Stimulated activated memory B cell treated with anti-CD40 and anti-IgM and Interleukin-4, amounts not matched to agents 10 μg/mL and 1 μg/mL and 100 μg/mL, for 72 hours (primary cell): Measurements from ENCODE around the gene SLC45A3.
"Not testable (repeated sequence)": the region's sequence is repeated elsewhere in the genome, so short reads cannot be mapped to it uniquely, and the experiment has no call there.

ENCODE experiments used
- ATAC-seq: fragments of 150-1000 bp; cut with Tn5 transposase; 2 replicates; pipeline ENCODE4 v1.10.0; 2021
- H3K27ac Mint-ChIP-seq: one replicate; pipeline ENCODE4 v1.8.0; 2022; ENCODE audit warnings: mild to moderate bottlenecking, mixed read lengths
- H3K27me3 Mint-ChIP-seq: one replicate; pipeline ENCODE4 v1.8.0; 2022; ENCODE audit warnings: mixed read lengths
- H3K36me3 Mint-ChIP-seq: one replicate; pipeline ENCODE4 v1.8.0; 2022; ENCODE audit warnings: mixed read lengths
- H3K4me1 Mint-ChIP-seq: one replicate; pipeline ENCODE4 v1.8.0; 2022; ENCODE audit warnings: mixed read lengths
- H3K4me3 Mint-ChIP-seq: one replicate; pipeline ENCODE4 v1.8.0; 2022; ENCODE audit warnings: mild to moderate bottlenecking, moderate library complexity, mixed read lengths
- H3K9me3 Mint-ChIP-seq: one replicate; pipeline ENCODE4 v1.8.0; 2022; ENCODE audit warnings: mixed read lengths

SLC45A3 gene

DNA sequence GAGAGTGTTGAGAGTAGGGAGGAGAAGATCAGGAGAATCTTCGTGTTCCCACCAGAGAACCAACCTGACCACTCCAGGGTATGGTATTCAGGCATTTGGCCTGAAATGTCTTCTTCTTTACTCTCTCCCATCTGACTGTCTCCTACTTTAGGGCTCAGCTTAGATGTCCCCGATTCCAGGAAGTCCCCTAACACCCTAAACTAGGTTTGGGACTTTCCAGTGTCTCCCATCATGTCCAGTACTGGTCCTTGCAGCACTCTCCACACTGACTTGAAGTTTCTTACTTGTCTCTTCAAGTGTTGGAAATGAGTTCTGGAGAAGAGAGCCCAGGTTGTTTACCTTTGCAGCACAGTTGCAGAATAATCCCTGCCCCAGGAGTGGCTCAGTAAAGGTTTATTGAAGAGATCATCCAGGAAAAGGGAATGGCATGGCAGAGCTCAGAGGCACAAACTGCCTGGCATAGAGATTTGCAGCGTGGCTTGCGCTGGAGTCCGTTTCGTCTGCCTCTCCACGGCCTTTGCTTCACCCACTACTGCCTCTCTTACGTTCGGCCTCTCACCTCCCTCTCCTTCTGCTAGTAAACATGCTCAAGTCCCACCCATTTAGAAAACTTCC is 42.3 kb downstream of the SLC45A3 start:
- Mint-ChIP-seq H3K36me3 (no peaks in the 10 kb centered on the region), H3K4me1 (no peaks in the 10 kb centered on the region), H3K4me3 (no peak overlapping the region), H3K27me3 (no peaks in the 10 kb centered on the region), H3K9me3 (no peaks in the 10 kb centered on the region), H3K27ac (peak overlapping the region; percentile 43)
- no peak for ATAC-seq

DNA sequence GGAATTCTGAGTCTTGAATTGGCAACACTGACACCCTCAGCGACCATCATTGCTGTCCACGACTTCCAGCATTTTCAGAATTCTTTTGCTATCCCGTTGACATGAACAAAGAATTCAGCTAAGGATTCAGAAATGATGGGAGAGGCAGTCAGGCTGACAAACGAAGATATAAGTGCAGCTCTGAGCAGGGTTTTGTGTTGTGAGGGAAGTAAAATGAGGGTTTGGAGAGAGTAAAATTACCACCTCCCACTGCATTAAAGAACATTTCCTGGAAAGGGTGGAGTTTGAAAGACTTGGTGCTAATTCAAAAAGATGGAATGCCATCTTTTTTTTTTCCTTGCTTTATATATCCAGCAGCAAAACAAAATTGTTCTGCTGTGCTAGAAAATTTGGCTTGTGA is 43.6 kb downstream of the SLC45A3 start:
- Mint-ChIP-seq H3K27ac (no peak overlapping the region), H3K4me3 (no peak overlapping the region), H3K27me3 (no peaks in the 10 kb centered on the region), H3K36me3 (no peaks in the 10 kb centered on the region), H3K4me1 (no peaks in the 10 kb centered on the region), H3K9me3 (no peaks in the 10 kb centered on the region)
- ATAC-seq, result no peak

DNA sequence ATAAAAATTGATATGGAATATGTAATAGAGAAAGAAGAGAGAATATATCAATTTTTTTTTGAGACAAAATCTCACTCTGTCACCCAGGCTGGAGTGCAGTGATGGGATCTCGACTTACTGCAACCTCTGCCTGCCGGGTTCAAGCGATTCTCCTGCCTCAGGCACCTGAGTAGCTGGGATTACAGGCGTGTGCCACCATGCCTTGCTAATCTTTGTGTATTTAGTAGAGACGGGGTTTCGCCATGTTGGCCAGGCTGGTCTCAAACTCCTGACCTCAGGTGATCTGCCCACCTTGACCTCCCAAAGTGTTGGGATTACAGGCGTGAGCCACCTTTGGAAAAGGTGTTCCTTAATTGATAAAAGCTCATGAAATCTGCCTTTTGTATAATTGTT is 44.2 kb downstream of the SLC45A3 start:
- not testable (repeated sequence) for H3K4me3 Mint-ChIP-seq, H3K4me1 Mint-ChIP-seq, H3K36me3 Mint-ChIP-seq, H3K9me3 Mint-ChIP-seq, H3K27me3 Mint-ChIP-seq, ATAC-seq, H3K27ac Mint-ChIP-seq

DNA sequence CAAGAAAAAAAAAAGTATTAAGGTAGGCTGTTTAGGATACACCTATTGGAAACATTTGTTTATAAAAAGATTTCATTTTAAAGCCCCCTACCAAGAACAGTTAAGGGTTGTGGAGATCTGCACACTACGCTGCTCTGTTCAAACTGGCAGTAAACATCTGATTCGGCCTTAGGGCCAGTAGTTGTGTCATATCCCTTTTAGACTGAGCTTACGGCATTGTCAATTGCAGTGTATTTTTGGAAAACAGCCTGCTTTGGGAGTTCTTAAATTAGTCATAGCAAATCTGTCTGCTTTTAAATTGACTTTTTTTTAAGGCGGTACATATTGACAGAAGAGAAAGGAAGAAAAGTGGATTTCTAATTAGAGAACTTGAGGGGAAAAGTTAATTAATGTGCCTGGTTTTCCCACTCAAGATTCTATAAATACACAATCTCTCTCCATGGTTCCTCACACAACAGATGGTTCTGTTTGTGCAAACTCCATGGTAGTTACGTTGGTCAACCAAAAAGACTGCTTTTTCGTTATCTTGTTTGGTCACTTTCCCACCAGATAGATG is 46.8 kb downstream of the SLC45A3 start:
- H3K4me3 Mint-ChIP-seq, result no peak overlapping the region
- H3K9me3 Mint-ChIP-seq, result no peaks in the 10 kb centered on the region
- peaks cover 25% of the 10 kb centered on the region for H3K4me1 Mint-ChIP-seq
- H3K27me3 Mint-ChIP-seq, result no peaks in the 10 kb centered on the region
- no peak overlapping the region for H3K27ac Mint-ChIP-seq
- no peaks in the 10 kb centered on the region for H3K36me3 Mint-ChIP-seq
- ATAC-seq, result no peak

DNA sequence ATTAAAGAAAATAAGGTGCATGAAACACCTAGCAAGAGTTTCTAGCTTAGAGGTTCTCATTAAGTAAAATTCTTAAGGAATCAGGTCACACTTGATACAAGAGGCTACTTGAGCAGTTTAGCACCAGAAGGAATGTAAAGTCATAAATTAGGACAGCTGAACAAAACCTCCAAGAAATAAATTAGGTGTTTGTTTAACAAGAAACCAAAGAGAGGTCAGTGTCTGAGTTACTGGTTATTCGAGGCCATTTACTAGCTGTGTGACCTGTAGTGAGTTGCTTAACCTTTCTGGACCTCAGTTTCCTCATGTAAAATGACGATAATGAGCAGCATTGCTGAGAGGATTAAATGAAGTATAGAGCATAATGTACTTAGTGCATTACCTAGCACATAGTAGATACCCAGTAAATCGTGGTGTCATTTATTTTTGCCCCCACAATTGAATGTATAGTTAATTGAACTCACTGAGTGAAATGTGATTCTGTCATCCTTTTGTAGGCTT is 47.6 kb downstream of the SLC45A3 start:
- Mint-ChIP-seq H3K27ac (peak overlapping the region; percentile 91), H3K27me3 (no peaks in the 10 kb centered on the region)
- ATAC-seq, result no peak

DNA sequence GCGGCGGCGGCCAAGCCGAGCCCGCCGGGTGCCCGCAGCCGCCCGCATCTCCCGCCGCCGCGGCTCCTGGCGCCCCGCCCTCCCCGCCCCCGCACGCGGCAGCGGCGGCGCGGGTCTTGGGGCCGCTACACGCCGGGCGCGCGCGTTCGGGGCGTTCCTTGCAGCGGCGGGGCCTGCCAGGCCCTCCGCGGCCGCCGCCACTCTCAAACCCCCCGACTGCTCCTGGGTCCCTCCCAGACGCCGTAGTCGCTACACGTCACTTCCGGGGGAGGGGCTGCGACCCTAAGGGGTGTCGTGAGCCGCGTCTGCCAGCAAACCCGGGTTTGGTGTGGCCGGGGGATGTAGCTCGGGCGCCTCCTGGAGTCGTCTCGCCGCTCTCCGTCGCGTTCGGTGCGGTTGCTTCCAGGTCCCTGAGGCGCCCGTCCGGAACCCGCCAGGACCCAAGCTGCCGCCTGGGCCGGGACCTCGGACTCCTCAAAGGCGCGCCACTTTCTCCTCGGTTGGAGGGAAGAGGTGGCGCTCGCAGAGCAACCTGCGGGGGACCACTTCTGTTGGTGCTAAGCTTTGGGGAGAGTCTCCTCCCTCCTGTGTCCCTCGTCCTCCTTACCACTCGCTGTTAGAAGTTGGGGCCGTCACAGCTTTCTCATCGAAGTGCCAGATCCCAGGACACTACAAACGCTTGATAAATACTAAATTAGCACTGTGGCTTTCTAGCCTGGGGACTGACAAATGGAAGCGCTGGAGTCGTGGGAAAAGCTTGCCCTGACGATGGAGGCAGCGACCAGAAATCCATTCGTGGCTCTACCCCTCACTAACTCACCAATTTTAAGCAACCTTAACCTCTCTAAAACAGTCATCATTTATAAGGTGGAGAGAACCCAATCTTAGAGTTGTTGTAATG is 48.3 kb downstream of the SLC45A3 start, which contains the start of gene ELK4:
TSS of gene ELK4 (minus strand) at position 244 of the 901 bp plus-strand sequence. CDS start 8,129 bp downstream, outside the sequence.
- Mint-ChIP-seq H3K36me3 (peaks cover 2% of the 10 kb centered on the region), H3K27ac (peak within 1 kb of the TSS; percentile 91), H3K4me3 (peak within 1 kb of the TSS; percentile 86), H3K9me3 (no peaks in the 10 kb centered on the region), H3K27me3 (no peaks in the 10 kb centered on the region), H3K4me1 (peaks cover 36% of the 10 kb centered on the region)
- ATAC-seq, result peak; percentile 96

More for the DNA sequence above, 47.6 kb downstream of the SLC45A3 start:
- Mint-ChIP-seq H3K36me3 (no peaks in the 10 kb centered on the region), H3K4me3 (peak overlapping the region; percentile 81), H3K9me3 (no peaks in the 10 kb centered on the region), H3K4me1 (peaks cover 29% of the 10 kb centered on the region)

GRCh38 chr1:205631010-205631767 is 49.1 kb downstream of the SLC45A3 start:
- Mint-ChIP-seq H3K4me3 (peak overlapping the region; percentile 86), H3K27me3 (no peaks in the 10 kb centered on the region), H3K36me3 (peaks cover 9% of the 10 kb centered on the region), H3K9me3 (no peaks in the 10 kb centered on the region), H3K4me1 (peaks cover 44% of the 10 kb centered on the region), H3K27ac (peak overlapping the region; percentile 91)
- ATAC-seq, result peak; percentile 84

GRCh38 chr1:205630651-205631009 is 49.7 kb downstream of the SLC45A3 start:
- Mint-ChIP-seq H3K36me3 (peaks cover 13% of the 10 kb centered on the region), H3K27me3 (no peaks in the 10 kb centered on the region), H3K27ac (peak overlapping the region; percentile 91), H3K4me3 (peak overlapping the region; percentile 86), H3K4me1 (peaks cover 50% of the 10 kb centered on the region), H3K9me3 (no peaks in the 10 kb centered on the region)
- ATAC-seq, result no peak

- Mint-ChIP-seq H3K27ac (peak overlapping the region; percentile 91), H3K9me3 (no peaks in the 10 kb centered on the region)
Measured at GRCh38 chr1:205630241-205630640, 50.1 kb downstream of the SLC45A3 start.

DNA sequence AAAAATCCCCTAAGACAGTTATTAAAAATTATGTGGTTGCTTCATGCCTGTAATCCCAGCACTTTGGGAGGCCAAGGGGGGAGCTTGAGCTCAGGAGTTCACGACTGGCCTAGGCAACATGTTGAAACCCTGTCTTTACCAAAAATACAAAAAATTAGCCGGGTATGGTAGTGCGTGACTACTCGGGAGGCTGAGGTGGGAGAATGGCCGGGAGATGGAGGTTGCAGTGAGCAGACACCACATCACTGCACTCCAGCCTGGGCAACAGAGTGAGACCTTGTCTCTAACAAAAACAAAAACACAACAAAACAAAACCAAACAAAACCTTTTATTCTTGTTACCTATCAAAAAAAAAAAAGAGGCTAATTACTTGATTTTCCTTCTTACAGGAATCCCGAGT is 50.6 kb downstream of the SLC45A3 start:
- H3K27ac Mint-ChIP-seq, result peak overlapping the region; percentile 91
- ATAC-seq, result no peak
- H3K27me3 Mint-ChIP-seq, result no peaks in the 10 kb centered on the region
- H3K9me3 Mint-ChIP-seq, result no peaks in the 10 kb centered on the region
- H3K36me3 Mint-ChIP-seq, result peaks cover 13% of the 10 kb centered on the region
- peak overlapping the region; percentile 86 for H3K4me3 Mint-ChIP-seq
- peaks cover 58% of the 10 kb centered on the region for H3K4me1 Mint-ChIP-seq

More at GRCh38 chr1:205630241-205630640, 50.1 kb downstream of the SLC45A3 start:
- Mint-ChIP-seq H3K36me3 (peaks cover 13% of the 10 kb centered on the region), H3K27me3 (no peaks in the 10 kb centered on the region), H3K4me1 (peaks cover 54% of the 10 kb centered on the region), H3K4me3 (peak overlapping the region; percentile 86)
- ATAC-seq, result no peak

DNA sequence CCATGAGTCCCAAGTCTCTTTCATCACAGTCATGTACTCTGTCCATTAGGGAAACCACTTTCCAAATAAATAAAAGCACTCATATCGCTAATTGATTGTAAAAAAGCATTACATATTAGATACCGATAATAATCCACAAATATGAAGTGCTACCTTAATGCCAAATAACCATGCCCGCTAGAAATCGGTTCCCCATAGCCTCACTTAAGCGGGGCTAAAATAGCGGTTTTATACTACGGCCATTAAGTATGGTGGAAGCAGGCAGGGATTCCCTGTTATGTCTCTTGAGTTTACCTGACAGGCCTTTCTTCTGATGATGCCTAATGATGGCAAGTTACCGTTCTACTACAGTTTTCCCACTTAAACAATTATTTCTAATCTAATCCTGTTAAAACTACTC is 52.4 kb downstream of the SLC45A3 start:
- ATAC-seq, result no peak
- H3K4me3 Mint-ChIP-seq, result no peak overlapping the region
- H3K27me3 Mint-ChIP-seq, result no peaks in the 10 kb centered on the region
- H3K36me3 Mint-ChIP-seq, result peaks cover 18% of the 10 kb centered on the region
- no peaks in the 10 kb centered on the region for H3K9me3 Mint-ChIP-seq
- H3K27ac Mint-ChIP-seq, result peak overlapping the region; percentile 91
- H3K4me1 Mint-ChIP-seq, result peaks cover 59% of the 10 kb centered on the region

DNA sequence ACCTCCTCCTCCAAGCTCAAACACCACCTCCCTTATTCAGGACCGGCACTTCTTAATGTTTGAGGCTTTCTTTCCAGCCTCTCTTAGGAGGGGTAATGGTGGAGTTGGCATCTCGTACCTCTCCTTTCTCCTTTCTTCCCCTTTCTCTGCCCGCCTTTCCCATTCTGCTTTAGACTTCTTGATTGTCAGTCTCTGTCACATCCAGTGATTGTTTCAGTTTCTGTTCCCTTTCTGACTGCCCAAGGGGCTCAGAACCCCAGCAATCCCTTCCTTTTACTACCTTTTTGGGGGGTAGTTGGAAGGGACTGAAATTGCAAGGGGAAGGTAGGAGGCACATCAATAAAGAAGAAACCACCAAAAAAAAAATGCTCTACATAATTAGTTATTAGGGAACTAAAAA is 54.1 kb downstream of the SLC45A3 start:
- no peaks in the 10 kb centered on the region for H3K27me3 Mint-ChIP-seq
- H3K27ac Mint-ChIP-seq, result peak overlapping the region; percentile 81
- H3K9me3 Mint-ChIP-seq, result no peaks in the 10 kb centered on the region
- H3K4me3 Mint-ChIP-seq, result peak overlapping the region; percentile 59
- no peak for ATAC-seq
- H3K4me1 Mint-ChIP-seq, result peaks cover 58% of the 10 kb centered on the region
- peaks cover 23% of the 10 kb centered on the region for H3K36me3 Mint-ChIP-seq

DNA sequence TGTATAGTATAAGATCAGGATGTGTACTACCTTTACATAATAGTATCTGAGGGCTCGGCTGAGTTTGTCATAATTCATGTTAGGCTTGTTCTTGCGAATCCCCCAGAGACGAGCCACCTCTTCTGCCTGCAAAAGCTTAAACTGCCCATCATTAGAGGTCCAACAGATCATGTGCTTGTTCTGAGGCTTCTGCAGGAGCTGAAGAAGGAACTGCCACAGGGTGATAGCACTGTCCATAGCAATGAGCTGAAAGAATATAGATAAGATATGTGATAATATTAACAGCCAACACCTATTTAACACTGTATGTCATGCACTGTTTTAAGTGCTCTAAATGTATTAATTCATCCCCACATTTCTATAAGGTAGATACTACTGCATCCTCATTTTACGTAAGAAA is 56.7 kb downstream of the SLC45A3 start:
- H3K4me1 Mint-ChIP-seq, result peaks cover 39% of the 10 kb centered on the region
- peaks cover 39% of the 10 kb centered on the region for H3K36me3 Mint-ChIP-seq
- no peaks in the 10 kb centered on the region for H3K27me3 Mint-ChIP-seq
- H3K4me3 Mint-ChIP-seq, result no peak overlapping the region
- ATAC-seq, result no peak
- no peak overlapping the region for H3K27ac Mint-ChIP-seq
- H3K9me3 Mint-ChIP-seq, result no peaks in the 10 kb centered on the region

- Mint-ChIP-seq H3K27me3 (no peaks in the 10 kb centered on the region), H3K9me3 (no peaks in the 10 kb centered on the region), H3K4me1 (peaks cover 16% of the 10 kb centered on the region), H3K27ac (no peak overlapping the region), H3K36me3 (peaks cover 41% of the 10 kb centered on the region), H3K4me3 (no peak overlapping the region)
- no peak for ATAC-seq
Measured at GRCh38 chr1:205620269-205620668, 60.0 kb downstream of the SLC45A3 start.

GRCh38 chr1:205619376-205619775 is 60.9 kb downstream of the SLC45A3 start:
- Mint-ChIP-seq H3K27me3 (no peaks in the 10 kb centered on the region), H3K36me3 (peaks cover 50% of the 10 kb centered on the region), H3K27ac (peak overlapping the region; percentile 53), H3K4me3 (no peak overlapping the region), H3K9me3 (no peaks in the 10 kb centered on the region), H3K4me1 (peaks cover 11% of the 10 kb centered on the region)
- ATAC-seq, result no peak
